A549 (cell line): ENCODE results near the gene GAS7. TPM values are rescaled to one million over a fixed set of nuclear protein-coding genes. Genes with fewer than 3 reads are reported as not detected.

Experiments
- ATAC-seq, 2 experiments: fragments of 200-7000 bp in 1 of 2; fragments of >200 bp in 1 of 2; cut with Nextera tagmentation in 1 of 2; cut with Tn5 transposase in 1 of 2; 3 replicates each; pipeline versions ENCODE4 v1.8.0 to v1.9.1; 2018 to 2020; ENCODE audit warnings: mild to moderate bottlenecking in 1 of 2, moderate library complexity in 1 of 2
- CTCF ChIA-PET: fragments of 300-600 bp; sonication (Branson Sonifier 250); formaldehyde crosslinking; extraction: SDS; loops from one replicate; lab custom pipeline; 2021; ENCODE audit warnings: antibody characterized with exemption, inconsistent platforms; lab: Yijun Ruan, JAX
- POLR2A ChIA-PET: fragments of 350-600 bp; formaldehyde crosslinking; extraction: SDS; loops from one replicate; lab custom pipeline; 2021; ENCODE audit warnings: antibody characterized with exemption, inconsistent platforms; lab: Yijun Ruan, JAX
- DNase-seq, 2 experiments: peaks; one replicate each; pipeline versions ENCODE4 v3.0.0 to v3.0.0-alpha.2; 2011 to 2016; ENCODE audit warnings: low read depth in 1 of 2, low spot score in 1 of 2
- FAIRE-seq: peaks from 2 replicates; lab custom pipeline; 2011; peaks lifted over from hg19 to GRCh38; lab: Jason Lieb, UNC
- H3K27ac ChIP-seq, 2 experiments: fragments of >200 bp; sonication (Bioruptor Twin); formaldehyde crosslinking; 3 replicates each; pipeline ENCODE4 v1.5.1; 2016 to 2017
- H3K4me1 ChIP-seq: fragments of >200 bp; sonication (Bioruptor Twin); formaldehyde crosslinking; 3 replicates; pipeline ENCODE4 v1.6.1; 2016
- H3K4me2 ChIP-seq: fragments of >200 bp; sonication (Bioruptor Twin); formaldehyde crosslinking; 3 replicates; pipeline ENCODE4 v1.6.1; 2016
- H3K4me3 ChIP-seq: fragments of >200 bp; sonication (Bioruptor Twin); formaldehyde crosslinking; 3 replicates; pipeline ENCODE4 v1.5.1; 2016
- H3K9me3 ChIP-seq: fragments of >200 bp; sonication (Bioruptor Twin); formaldehyde crosslinking; 3 replicates; pipeline ENCODE4 v1.6.1; 2016
- CEBPB ChIP-seq, 2 experiments: fragments of >200 bp in 1 of 2; sonication (Bioruptor Twin) in 1 of 2; formaldehyde crosslinking in 1 of 2; IDR thresholded peaks; 2 replicates each; pipeline ENCODE4 v1.6.1; 2012 to 2016
- CHD2 ChIP-seq: fragments of 150-350 bp; IDR thresholded peaks from 2 replicates; pipeline ENCODE4 v1.6.1; 2014; ENCODE audit warnings: low read length; ENCODE audit not compliant: partially characterized antibody
- ELK1 ChIP-seq: fragments of 150-350 bp; IDR thresholded peaks from 2 replicates; pipeline ENCODE4 v1.6.1; 2014; ENCODE audit warnings: low read depth, mild to moderate bottlenecking, low read length
- FOSL2 ChIP-seq, 2 experiments: fragments of 450-650 bp in 1 of 2; fragments of >200 bp in 1 of 2; sonication (Bioruptor Twin) in 1 of 2; formaldehyde crosslinking; IDR thresholded peaks; 2 replicates each; pipeline versions ENCODE4 v1.5.0 to v1.6.1; 2016 to 2020; ENCODE audit warnings: mild to moderate bottlenecking in 1 of 2, moderate library complexity in 1 of 2
- HEYL ChIP-seq: fragments of 250-450 bp; sonication (Bioruptor Pico); IDR thresholded peaks from 2 replicates; pipeline ENCODE4 v1.8.0; 2021; ENCODE audit warnings: mild to moderate bottlenecking, moderate library complexity
- HOXA7 ChIP-seq: fragments of 250-450 bp; sonication (Bioruptor Pico); IDR thresholded peaks from 2 replicates; pipeline ENCODE4 v1.5.0; 2020; ENCODE audit warnings: mild to moderate bottlenecking, moderate library complexity
- HOXB13 ChIP-seq: fragments of 250-450 bp; sonication (Bioruptor Pico); IDR thresholded peaks from 2 replicates; pipeline ENCODE4 v1.5.0; 2020; ENCODE audit warnings: low read depth, mild to moderate bottlenecking, moderate library complexity
- JUNB ChIP-seq: fragments of >200 bp; sonication (Bioruptor Twin); formaldehyde crosslinking; IDR thresholded peaks from 2 replicates; pipeline ENCODE4 v1.6.1; 2016
- KDM5A ChIP-seq: fragments of 200-600 bp; sonication (generic); IDR thresholded peaks from 2 replicates; pipeline ENCODE4 v1.6.1; 2016; ENCODE audit warnings: antibody characterized with exemption, mild to moderate bottlenecking
- MAFK ChIP-seq: fragments of 450-650 bp; IDR thresholded peaks from 2 replicates; pipeline ENCODE4 v1.6.1; 2014; ENCODE audit not compliant: partially characterized antibody
- MAZ ChIP-seq: fragments of 150-350 bp; IDR thresholded peaks from 2 replicates; pipeline ENCODE4 v1.6.1; 2014; ENCODE audit warnings: antibody characterized with exemption, low read depth, low read length, borderline replicate concordance
- NFE2L2 ChIP-seq: fragments of 150-350 bp; conservative IDR thresholded peaks from 2 replicates; pipeline ENCODE4 v1.6.1; 2014; ENCODE audit warnings: low read length
- NR3C1 ChIP-seq: fragments of >200 bp; sonication (Bioruptor Twin); formaldehyde crosslinking; IDR thresholded peaks from 3 replicates; pipeline ENCODE4 v1.6.1; 2017
- PBX3 ChIP-seq: IDR thresholded peaks from 2 replicates; pipeline ENCODE4 v1.6.1; 2012
- POLR2AphosphoS2 ChIP-seq: conservative IDR thresholded peaks from 2 replicates; pipeline ENCODE4 v1.6.1; 2012; ENCODE audit warnings: low read length, improper control_type of control experiment, inconsistent platforms
- RARB ChIP-seq: fragments of 250-450 bp; sonication (Bioruptor Pico); IDR thresholded peaks from 2 replicates; pipeline ENCODE4 v1.8.0; 2021; ENCODE audit warnings: mild to moderate bottlenecking, moderate library complexity
- RCOR1 ChIP-seq: fragments of 150-350 bp; IDR thresholded peaks from 2 replicates; pipeline ENCODE4 v1.6.1; 2014; ENCODE audit warnings: antibody characterized with exemption, low read length, low read depth
- RFX5 ChIP-seq: fragments of 450-650 bp; IDR thresholded peaks from 2 replicates; pipeline ENCODE4 v1.7.1; 2014; ENCODE audit warnings: antibody characterized with exemption, mild to moderate bottlenecking, moderate library complexity
- RNF2 ChIP-seq: fragments of 200-600 bp; sonication (generic); IDR thresholded peaks from 2 replicates; pipeline ENCODE4 v1.6.1; 2016; ENCODE audit warnings: low read depth, mild to moderate bottlenecking, antibody characterized with exemption, moderate library complexity, borderline replicate concordance
- TP53 ChIP-seq: fragments of 250-450 bp; sonication (Bioruptor Pico); IDR thresholded peaks from 2 replicates; pipeline ENCODE4 v1.5.0; 2021; ENCODE audit warnings: mild to moderate bottlenecking, moderate library complexity
- USF2 ChIP-seq: fragments of 450-650 bp; IDR thresholded peaks from 2 replicates; pipeline ENCODE4 v1.6.1; 2014; ENCODE audit warnings: antibody characterized with exemption
- ZFP36 ChIP-seq: fragments of 450-650 bp; IDR thresholded peaks from 2 replicates; pipeline ENCODE4 v1.6.1; 2014; ENCODE audit warnings: borderline replicate concordance; ENCODE audit not compliant: partially characterized antibody
- WGBS: methylation state at CpG from one replicate; pipeline ENCODE4 v1.1.6; 2017; ENCODE audit errors: missing lambda C conversion rate; 5-methylcytosine and 5-hydroxymethylcytosine counted together
- polyA plus RNA-seq, 4 experiments: library from polyadenylated mRNA; depleted of rRNA in 3 of 4; stranded (reverse); fragments of >200 nt; fragmentation: RNase III in 1 of 4; extraction: RNeasy Plus Mini Kit Qiagen cat#74134 plus additional on column Dnase treatment in 1 of 4; gene quantifications; 2 replicates in 3 of 4; 3 replicates in 1 of 4; pipeline ENCODE4 v1.2.3, GENCODE V29; 2011 to 2017

Gene GAS7
- polyA plus RNA-seq, 2 of the 4 experiments (the other 2 are of a cell fraction): 1.3 to 1.5 TPM

GRCh38 chr17:10217916-10218315 lies 19.5 kb upstream of the GAS7 start (continued):
- no peak for TF ChIP-seq RARB (CRISPR knock-in tag)
- no peak for TF ChIP-seq RNF2
- no peak for TF ChIP-seq KDM5A

GRCh38 chr17:10216213-10216938 lies 18.0 kb upstream of the GAS7 start:
- no peak for TF ChIP-seq MAZ
- TF ChIP-seq HEYL (CRISPR knock-in tag): no peak
- no peak for TF ChIP-seq ZFP36
- TF ChIP-seq CEBPB (IDR thresholded peaks at IDR 0.05): 0 out of 4 replicates have a peak, but pooled peaks of 1 of the 2 experiments have one; percentile 4
- TF ChIP-seq RCOR1: no peak
- no peak for ATAC-seq
- POLR2A ChIA-PET: no interaction called here

GRCh38 chr17:10215286-10215685 lies 16.9 kb upstream of the GAS7 start:
- ATAC-seq: no peak
- no peak overlapping the region for H3K4me2 ChIP-seq
- TF ChIP-seq USF2 (no peak), HOXA7 (no peak), ZFP36 (no peak), HEYL (CRISPR knock-in tag) (no peak), PBX3 (no peak)
- CTCF ChIA-PET: interaction anchor here (5.6 kb wide), 1 partner anchor 10 kb away, joined by 25 read pairs; no protein-coding TSS in a partner anchor
- no peaks in the 10 kb centered on the region for H3K4me1 ChIP-seq
- POLR2A ChIA-PET: no interaction called here
- no peak for DNase-seq
- H3K9me3 ChIP-seq: peaks cover 2% of the 10 kb centered on the region; the same call in 2 of the 3 replicates
- 72% methylated on average over 8 of the region's 8 CpGs for WGBS
- H3K27ac ChIP-seq: no peak overlapping the region
- no peak for FAIRE-seq
- no peak overlapping the region for H3K4me3 ChIP-seq

More at GRCh38 chr17:10216213-10216938, 18.0 kb upstream of the GAS7 start:
- DNase-seq: no peak
- FAIRE-seq: no peak
- CTCF ChIA-PET: interaction anchor here (5.6 kb wide), 1 partner anchor 9 kb away, joined by 25 read pairs; no protein-coding TSS in a partner anchor
- no peak overlapping the region for H3K4me3 ChIP-seq
- 25% methylated on average over 15 of the region's 15 CpGs for WGBS
- H3K4me2 ChIP-seq: peak overlapping the region; percentile 34; the same call in 2 of the 3 replicates
- H3K27ac ChIP-seq: no peak overlapping the region
- H3K4me1 ChIP-seq: no peaks in the 10 kb centered on the region
- peaks cover 2% of the 10 kb centered on the region; the same call in 2 of the 3 replicates for H3K9me3 ChIP-seq

GRCh38 chr17:10211666-10212065 lies 13.3 kb upstream of the GAS7 start:
- ChIA-PET CTCF (interaction anchor here (0.7 to 5.6 kb wide), 3 partner anchors 14 to 350 kb away, joined by 3 to 25 read pairs (median 3); no protein-coding TSS in a partner anchor), POLR2A (no interaction called here)
- WGBS: 53% methylated on average over 8 of the region's 8 CpGs
- H3K4me1 ChIP-seq: no peaks in the 10 kb centered on the region
- H3K4me3 ChIP-seq: no peak overlapping the region
- H3K27ac ChIP-seq: no peak overlapping the region
- no peak for FAIRE-seq
- H3K9me3 ChIP-seq: 0 out of 3 replicates have a peak, but pooled peaks cover 3% of the 10 kb centered on the region
- ATAC-seq: no peak
- DNase-seq: no peak
- TF ChIP-seq CHD2: no peak
- TF ChIP-seq RFX5: no peak
- no peak for TF ChIP-seq ELK1
- no peak for TF ChIP-seq NFE2L2
- TF ChIP-seq ZFP36: no peak
- no peak for TF ChIP-seq NR3C1
- no peak for TF ChIP-seq TP53 (CRISPR knock-in tag)
- no peak for TF ChIP-seq RNF2
- no peak for TF ChIP-seq MAFK
- no peak for TF ChIP-seq RARB (CRISPR knock-in tag)
- no peak for TF ChIP-seq HOXB13 (CRISPR knock-in tag)
- TF ChIP-seq FOSL2 (IDR thresholded peaks at IDR 0.05): no peak
- no peak for TF ChIP-seq FOSL2 (CRISPR knock-in tag; IDR thresholded peaks at IDR 0.05)
- no peak for TF ChIP-seq JUNB
- no peak for TF ChIP-seq PBX3
- no peak for TF ChIP-seq POLR2AphosphoS2
- H3K4me2 ChIP-seq: no peak overlapping the region
